MM.1S (cell line): ENCODE data around the gene CA12.

ENCODE experiments used
- DNase-seq: peaks from one replicate; pipeline ENCODE4 v3.0.0-alpha.2; 2015
- H2AFZ ChIP-seq: fragments of 300-600 bp; sonication (generic); 2 replicates; pipeline ENCODE4 v1.6.0; 2016; ENCODE audit warnings: antibody characterized with exemption, low read length
- H3F3A ChIP-seq: fragments of 300-600 bp; sonication (generic); 2 replicates; pipeline ENCODE4 v1.6.1; 2016; ENCODE audit warnings: mild to moderate bottlenecking, antibody characterized with exemption, low read length, moderate library complexity, mixed read lengths; ENCODE audit not compliant: insufficient read depth
- H3K27ac ChIP-seq: fragments of 300-600 bp; sonication (generic); 2 replicates; pipeline ENCODE4 v1.5.1; 2016; ENCODE audit warnings: mild to moderate bottlenecking, low read length
- H3K27me3 ChIP-seq: fragments of 300-600 bp; sonication (generic); replicated peaks from 2 replicates; pipeline ENCODE4 v1.6.0; 2016; ENCODE audit warnings: low read length; ENCODE audit not compliant: insufficient read depth
- H3K36me3 ChIP-seq: fragments of 300-600 bp; sonication (generic); replicated peaks from 2 replicates; pipeline ENCODE4 v1.6.1; 2016; ENCODE audit warnings: mild to moderate bottlenecking, low read length, mixed read lengths; ENCODE audit not compliant: insufficient read depth
- H3K4me1 ChIP-seq: fragments of 300-600 bp; sonication (generic); 2 replicates; pipeline ENCODE4 v1.6.1; 2016; ENCODE audit warnings: low read length, mixed read lengths
- H3K4me2 ChIP-seq: fragments of 300-600 bp; sonication (generic); 2 replicates; pipeline ENCODE4 v1.6.0; 2016; ENCODE audit warnings: low read depth, low read length
- H3K4me3 ChIP-seq: fragments of 300-600 bp; sonication (generic); 2 replicates; pipeline ENCODE4 v1.5.1; 2016; ENCODE audit warnings: low read length, mixed read lengths
- H3K79me2 ChIP-seq: fragments of 300-600 bp; sonication (generic); 2 replicates; pipeline ENCODE4 v1.6.1; 2016; ENCODE audit warnings: mixed run types, low read length, mixed read lengths
- H3K9ac ChIP-seq: fragments of 300-600 bp; sonication (generic); 2 replicates; pipeline ENCODE4 v1.6.1; 2016; ENCODE audit warnings: low read length, mixed read lengths
- H3K9me2 ChIP-seq: fragments of 300-600 bp; sonication (generic); replicated peaks from 2 replicates; pipeline ENCODE4 v1.6.1; 2016; ENCODE audit warnings: mild to moderate bottlenecking, low read length, mixed read lengths; ENCODE audit not compliant: insufficient read depth
- H3K9me3 ChIP-seq: fragments of 300-600 bp; sonication (generic); replicated peaks from 2 replicates; pipeline ENCODE4 v1.6.1; 2016; ENCODE audit warnings: mild to moderate bottlenecking, low read length, mixed read lengths; ENCODE audit not compliant: insufficient read depth
- H4K20me1 ChIP-seq: fragments of 300-600 bp; sonication (generic); 2 replicates; pipeline ENCODE4 v1.6.1; 2016; ENCODE audit warnings: mild to moderate bottlenecking, low read length, moderate library complexity, mixed read lengths; ENCODE audit not compliant: insufficient read depth
- EZH2 ChIP-seq: fragments of 300-600 bp; sonication (generic); optimal IDR thresholded peaks from 2 replicates; pipeline ENCODE3; 2017; ENCODE audit warnings: low read depth, mild to moderate bottlenecking, antibody characterized with exemption, low read length, mixed read lengths
- EZH2phosphoT487 ChIP-seq: fragments of 300-600 bp; sonication (generic); IDR thresholded peaks from 2 replicates; pipeline ENCODE4 v1.6.1; 2018; ENCODE audit warnings: antibody characterized with exemption, low read length
- TF ChIP-seq, protein P1 (sequence below): fragments of 300-600 bp; sonication (generic); IDR thresholded peaks from 2 replicates; pipeline ENCODE4 v1.5.1; 2016; ENCODE audit warnings: antibody characterized with exemption, low read length, mixed read lengths

The CA12 gene

GRCh38 chr15:63391669-63392360 lies 10.2 kb upstream of the CA12 start:
- H3K9me2 ChIP-seq = no peaks in the 10 kb centered on the region
- no peak overlapping the region for H3K9ac ChIP-seq
- no peaks in the 10 kb centered on the region for H4K20me1 ChIP-seq
- H3K27ac ChIP-seq = no peak overlapping the region
- TF ChIP-seq, protein P1, sequence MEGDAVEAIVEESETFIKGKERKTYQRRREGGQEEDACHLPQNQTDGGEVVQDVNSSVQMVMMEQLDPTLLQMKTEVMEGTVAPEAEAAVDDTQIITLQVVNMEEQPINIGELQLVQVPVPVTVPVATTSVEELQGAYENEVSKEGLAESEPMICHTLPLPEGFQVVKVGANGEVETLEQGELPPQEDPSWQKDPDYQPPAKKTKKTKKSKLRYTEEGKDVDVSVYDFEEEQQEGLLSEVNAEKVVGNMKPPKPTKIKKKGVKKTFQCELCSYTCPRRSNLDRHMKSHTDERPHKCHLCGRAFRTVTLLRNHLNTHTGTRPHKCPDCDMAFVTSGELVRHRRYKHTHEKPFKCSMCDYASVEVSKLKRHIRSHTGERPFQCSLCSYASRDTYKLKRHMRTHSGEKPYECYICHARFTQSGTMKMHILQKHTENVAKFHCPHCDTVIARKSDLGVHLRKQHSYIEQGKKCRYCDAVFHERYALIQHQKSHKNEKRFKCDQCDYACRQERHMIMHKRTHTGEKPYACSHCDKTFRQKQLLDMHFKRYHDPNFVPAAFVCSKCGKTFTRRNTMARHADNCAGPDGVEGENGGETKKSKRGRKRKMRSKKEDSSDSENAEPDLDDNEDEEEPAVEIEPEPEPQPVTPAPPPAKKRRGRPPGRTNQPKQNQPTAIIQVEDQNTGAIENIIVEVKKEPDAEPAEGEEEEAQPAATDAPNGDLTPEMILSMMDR = no peak
- TF ChIP-seq EZH2 (no peak), EZH2phosphoT487 (no peak)
- H3K79me2 ChIP-seq = no peaks in the 10 kb centered on the region
- no peak overlapping the region for H3K4me3 ChIP-seq
- no peak overlapping the region for H2AFZ ChIP-seq
- H3K4me1 ChIP-seq = no peaks in the 10 kb centered on the region
- H3K4me2 ChIP-seq = no peak overlapping the region
- H3F3A ChIP-seq = no peaks in the 10 kb centered on the region
- no peak for DNase-seq
- no peaks in the 10 kb centered on the region for H3K27me3 ChIP-seq
- H3K9me3 ChIP-seq = no peaks in the 10 kb centered on the region
- no peaks in the 10 kb centered on the region for H3K36me3 ChIP-seq

DNA sequence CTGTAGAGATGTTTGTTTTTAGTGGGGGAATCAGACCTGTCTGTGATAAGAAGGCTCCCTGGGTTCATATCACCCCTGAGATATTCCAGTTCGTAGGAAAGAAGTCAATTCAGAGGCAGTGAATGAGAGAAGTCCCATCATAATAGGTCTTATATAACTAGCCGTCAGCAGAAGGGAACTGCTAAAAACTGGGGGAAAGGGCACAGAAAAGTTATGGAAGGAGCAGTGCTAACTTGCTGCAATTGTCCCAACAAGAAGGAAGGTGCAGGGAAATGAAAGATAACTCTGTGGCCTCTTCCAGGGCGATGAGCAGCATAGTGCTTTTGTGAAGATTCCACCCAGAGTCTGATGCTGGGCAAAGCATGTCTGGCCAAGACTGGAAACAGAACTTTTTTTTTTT lies 9.0 kb upstream of the CA12 start:
- no peaks in the 10 kb centered on the region for H3K9me3 ChIP-seq
- H3K36me3 ChIP-seq = no peaks in the 10 kb centered on the region
- H3K4me2 ChIP-seq = no peak overlapping the region
- no peaks in the 10 kb centered on the region for H3F3A ChIP-seq
- H3K79me2 ChIP-seq = no peaks in the 10 kb centered on the region
- TF ChIP-seq, protein P1 = no peak
- TF ChIP-seq EZH2phosphoT487 = no peak
- no peak for TF ChIP-seq EZH2
- no peaks in the 10 kb centered on the region for H3K27me3 ChIP-seq
- H2AFZ ChIP-seq = no peak overlapping the region
- H3K9ac ChIP-seq = no peak overlapping the region
- no peak overlapping the region for H3K4me3 ChIP-seq
- no peak overlapping the region for H3K27ac ChIP-seq
- H3K9me2 ChIP-seq = no peaks in the 10 kb centered on the region
- DNase-seq = no peak
- no peaks in the 10 kb centered on the region for H4K20me1 ChIP-seq
- no peaks in the 10 kb centered on the region for H3K4me1 ChIP-seq

DNA sequence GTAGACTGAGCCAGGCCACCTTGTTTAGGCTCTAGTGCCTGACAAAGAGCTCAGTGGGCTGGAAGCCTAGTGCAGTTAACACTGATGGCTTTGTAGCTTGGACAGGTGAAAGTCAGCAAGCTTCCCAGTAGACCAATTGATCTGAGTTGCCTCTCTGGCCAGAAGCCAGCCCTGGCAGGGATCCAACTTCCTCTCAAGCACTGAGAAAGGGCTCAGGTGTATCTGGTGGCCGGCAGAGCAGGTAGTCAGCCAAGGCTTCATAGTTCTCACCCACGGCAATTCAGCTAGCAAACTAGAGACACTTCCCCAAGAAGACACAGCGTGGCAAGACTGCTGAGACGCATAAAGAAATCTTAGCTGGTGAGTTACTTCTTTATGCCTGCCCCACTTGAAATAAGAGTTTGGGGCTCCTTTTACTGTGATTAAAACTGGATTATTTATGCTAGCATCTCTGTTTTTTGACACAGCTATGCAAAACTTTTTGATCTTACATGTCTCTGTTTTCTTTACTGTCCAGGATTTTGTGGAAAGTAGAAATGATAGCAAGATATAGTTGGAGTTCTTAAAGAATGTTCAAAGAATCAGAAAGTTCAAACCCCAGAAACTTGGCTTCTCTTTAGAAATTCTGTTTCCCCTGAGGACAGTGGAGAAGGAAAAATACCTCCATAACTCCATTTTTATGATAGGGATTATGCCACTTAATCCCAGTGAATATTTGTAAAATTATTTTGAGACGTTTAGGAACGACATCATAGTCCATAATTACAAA lies 8.4 kb upstream of the CA12 start:
- Histone ChIP-seq H3K27me3 (no peaks in the 10 kb centered on the region), H3K4me3 (no peak overlapping the region), H3K79me2 (no peaks in the 10 kb centered on the region), H3K4me1 (no peaks in the 10 kb centered on the region), H3K4me2 (no peak overlapping the region), H4K20me1 (no peaks in the 10 kb centered on the region), H3F3A (no peaks in the 10 kb centered on the region), H3K9me3 (no peaks in the 10 kb centered on the region), H3K9ac (no peak overlapping the region), H3K9me2 (no peaks in the 10 kb centered on the region), H3K27ac (no peak overlapping the region), H2AFZ (no peak overlapping the region), H3K36me3 (no peaks in the 10 kb centered on the region)
- TF ChIP-seq EZH2 (no peak), EZH2phosphoT487 (no peak)
- peak; percentile 76 for DNase-seq
